Duodenal mucosa (tissue), 2 donors: ENCODE data around the gene GLRB.
"Not testable (repeated sequence)": the region's sequence is repeated elsewhere in the genome, so short reads cannot be mapped to it uniquely, and the experiment has no call there.

Source experiments
- H3K27ac ChIP-seq: one replicate; pipeline ENCODE4 v1.7.0; 2013; ENCODE audit warnings: low read depth, low read length
- H3K27me3 ChIP-seq, 2 donors: one replicate each; pipeline ENCODE4 v1.7.0; 2013; ENCODE audit warnings: low read length in 2 of 2, control low read depth in 1 of 2; ENCODE audit not compliant: insufficient read depth in 2 of 2, control insufficient read depth in 1 of 2
- H3K36me3 ChIP-seq, 2 donors: one replicate each; pipeline ENCODE4 v1.7.0; 2013; ENCODE audit warnings: low read length in 2 of 2, control low read depth in 1 of 2; ENCODE audit not compliant: insufficient read depth in 2 of 2, control insufficient read depth in 1 of 2
- H3K4me1 ChIP-seq, 2 donors: one replicate each; pipeline ENCODE4 v1.7.0; 2013; ENCODE audit warnings: low read length in 2 of 2, control low read depth in 1 of 2; ENCODE audit not compliant: insufficient read depth in 2 of 2, control insufficient read depth in 1 of 2
- H3K4me3 ChIP-seq, 2 donors: one replicate each; pipeline ENCODE4 v1.7.0; 2013; ENCODE audit warnings: low read length in 2 of 2, low read depth in 1 of 2
- H3K9ac ChIP-seq, 2 donors: one replicate each; pipeline ENCODE4 v1.7.0; 2013; ENCODE audit warnings: low read length in 2 of 2, low read depth in 1 of 2
- H3K9me3 ChIP-seq, 2 donors: one replicate each; pipeline ENCODE4 v1.7.0; 2013; ENCODE audit warnings: low read length in 2 of 2, control low read depth in 1 of 2; ENCODE audit not compliant: control insufficient read depth in 1 of 2

GLRB gene

DNA sequence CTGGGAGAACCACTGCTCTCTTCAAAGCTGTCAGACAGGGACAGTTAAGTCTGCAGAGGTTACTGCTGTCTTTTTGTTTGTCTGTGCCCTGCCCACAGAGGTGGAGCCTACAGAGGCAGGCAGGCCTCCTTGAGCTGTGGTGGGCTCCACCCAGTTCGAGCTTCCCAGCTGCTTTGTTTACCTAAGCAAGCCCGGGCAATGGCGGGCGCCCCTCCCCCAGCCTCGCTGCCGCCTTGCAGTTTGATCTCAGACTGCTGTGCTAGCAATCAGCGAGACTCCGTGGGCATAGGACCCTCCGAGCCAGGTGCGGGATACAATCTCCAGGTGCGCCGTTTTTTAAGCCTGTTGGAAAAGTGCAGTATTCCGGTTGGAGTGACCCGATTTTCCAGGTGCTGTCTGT, 104.3 kb downstream of the GLRB start:
- H3K9me3 ChIP-seq, H3K27me3 ChIP-seq, H3K4me1 ChIP-seq, H3K27ac ChIP-seq, H3K36me3 ChIP-seq, H3K9ac ChIP-seq, H3K4me3 ChIP-seq: not testable (repeated sequence)

DNA sequence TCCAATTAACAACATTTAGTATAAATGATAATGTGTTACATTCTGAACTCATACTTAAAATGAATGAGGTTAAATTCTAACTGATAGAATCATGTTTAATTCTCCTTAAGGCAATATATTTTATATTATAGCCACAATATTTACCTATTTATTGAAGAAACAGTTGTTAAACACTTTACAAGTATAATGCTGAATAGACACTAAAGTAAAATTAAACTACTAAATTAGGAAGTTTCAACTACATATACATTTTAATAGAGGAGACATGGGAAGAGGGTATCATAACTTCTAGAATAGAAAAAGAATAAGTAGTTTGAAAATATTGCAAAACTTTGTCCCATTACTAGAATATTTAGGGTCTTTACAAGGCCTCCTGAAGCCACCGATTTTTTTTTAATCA, 108.3 kb downstream of the GLRB start:
- no peaks in the 10 kb centered on the region for H3K9me3 ChIP-seq
- no peak overlapping the region for H3K4me3 ChIP-seq
- H3K27me3 ChIP-seq: no peaks in the 10 kb centered on the region
- H3K36me3 ChIP-seq: no peaks in the 10 kb centered on the region
- H3K27ac ChIP-seq: no peak overlapping the region
- no peak overlapping the region for H3K9ac ChIP-seq
- no peaks in the 10 kb centered on the region for H3K4me1 ChIP-seq

DNA sequence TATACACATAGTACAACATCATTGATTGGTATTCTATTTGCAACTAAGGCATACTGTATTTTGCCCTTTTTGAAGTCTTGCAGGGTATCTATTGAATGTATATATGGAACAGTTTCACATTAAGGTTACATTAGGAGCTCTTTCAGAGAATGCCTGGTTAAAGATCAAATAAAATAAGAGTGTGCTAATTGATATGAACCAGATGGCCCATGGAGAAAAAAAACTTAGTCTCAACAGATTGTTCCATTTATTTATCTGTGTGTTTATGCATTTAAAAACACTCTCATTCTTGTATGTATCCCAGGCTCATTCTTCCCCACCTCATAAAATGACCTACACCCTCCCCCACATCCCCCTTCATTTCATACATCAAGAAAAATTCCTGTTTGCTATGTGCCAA, 109.4 kb downstream of the GLRB start:
- H3K9ac ChIP-seq: no peak overlapping the region
- no peaks in the 10 kb centered on the region for H3K4me1 ChIP-seq
- H3K4me3 ChIP-seq: no peak overlapping the region
- no peaks in the 10 kb centered on the region for H3K36me3 ChIP-seq
- H3K27me3 ChIP-seq: no peaks in the 10 kb centered on the region
- H3K9me3 ChIP-seq: no peaks in the 10 kb centered on the region
- no peak overlapping the region for H3K27ac ChIP-seq

DNA sequence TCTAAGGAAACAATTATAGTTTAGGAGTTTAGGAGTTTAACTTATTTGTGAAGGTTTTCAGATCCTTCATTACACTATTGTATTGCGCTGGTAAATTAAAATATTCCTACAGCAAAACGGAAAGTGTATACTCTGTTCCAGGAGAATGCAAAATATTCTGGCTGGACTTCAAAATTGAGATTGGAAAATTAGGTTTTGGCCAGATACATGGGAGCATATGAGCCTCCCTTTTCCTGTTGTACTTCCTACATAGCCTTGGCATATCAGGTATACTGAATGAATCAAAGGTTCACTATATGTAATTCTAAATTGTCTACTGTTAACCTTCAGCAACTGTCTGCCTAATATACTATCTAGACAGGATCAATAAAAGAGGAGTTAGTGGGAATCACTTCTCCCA, 119.4 kb downstream of the GLRB start:
- no peaks in the 10 kb centered on the region for H3K36me3 ChIP-seq
- no peak overlapping the region for H3K9ac ChIP-seq
- no peaks in the 10 kb centered on the region for H3K4me1 ChIP-seq
- H3K9me3 ChIP-seq: no peaks in the 10 kb centered on the region
- H3K27ac ChIP-seq: no peak overlapping the region
- no peaks in the 10 kb centered on the region for H3K27me3 ChIP-seq
- no peak overlapping the region for H3K4me3 ChIP-seq

DNA sequence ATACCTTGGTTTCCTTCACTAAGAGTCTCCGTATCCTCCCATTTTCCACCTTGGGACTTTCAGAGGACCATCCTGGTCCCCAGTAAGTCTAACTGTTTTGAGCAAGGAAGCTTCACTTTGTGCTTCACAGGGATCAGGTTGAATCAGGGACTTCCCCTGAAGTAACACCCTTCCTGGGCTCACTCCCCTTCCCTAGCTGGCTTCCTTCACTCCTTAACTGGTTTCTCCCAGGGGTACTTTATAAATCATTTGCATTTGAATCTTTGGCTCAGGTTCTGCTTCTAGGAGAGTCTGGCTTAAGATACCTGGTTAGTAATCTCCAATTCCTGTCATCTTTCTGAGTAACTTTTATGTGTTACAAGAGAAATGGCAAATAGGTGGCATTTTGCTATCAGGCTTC, 120.1 kb downstream of the GLRB start:
- Histone ChIP-seq H3K9me3 (no peaks in the 10 kb centered on the region), H3K4me1 (no peaks in the 10 kb centered on the region), H3K27me3 (no peaks in the 10 kb centered on the region), H3K9ac (no peak overlapping the region), H3K27ac (no peak overlapping the region), H3K36me3 (no peaks in the 10 kb centered on the region), H3K4me3 (no peak overlapping the region)

DNA sequence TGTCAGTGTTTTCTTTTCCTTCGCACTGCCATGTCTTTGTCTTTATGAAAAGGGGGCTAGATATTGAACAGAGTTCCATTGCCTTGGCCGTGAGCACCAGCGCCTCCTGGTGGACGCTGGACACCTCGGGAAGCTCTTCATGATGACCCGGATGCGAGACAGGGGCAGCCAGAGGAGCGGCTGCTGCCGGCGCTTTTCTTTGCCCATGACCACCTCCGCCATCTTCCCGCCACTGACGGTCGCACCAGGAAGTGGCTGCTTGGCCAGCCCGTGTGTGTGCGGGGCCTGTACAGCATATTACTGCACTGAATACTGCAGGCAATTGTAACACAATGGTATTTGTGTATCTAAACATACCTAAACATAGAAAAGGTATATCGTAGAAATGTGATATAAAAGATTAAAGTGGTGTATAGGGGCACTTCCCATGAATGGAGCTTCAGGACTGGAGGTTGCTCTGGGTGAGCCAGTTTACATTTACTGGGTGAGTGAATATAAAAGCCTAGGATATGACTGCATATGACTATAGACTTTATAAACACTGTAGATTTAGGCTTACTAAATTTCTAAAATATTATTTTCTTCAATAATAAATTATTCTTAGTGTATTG, 128.8 kb downstream of the GLRB start:
- H3K4me1 ChIP-seq: no peaks in the 10 kb centered on the region
- no peaks in the 10 kb centered on the region for H3K9me3 ChIP-seq
- no peak overlapping the region for H3K9ac ChIP-seq
- H3K27ac ChIP-seq: no peak overlapping the region
- H3K27me3 ChIP-seq: no peaks in the 10 kb centered on the region
- H3K4me3 ChIP-seq: no peak overlapping the region
- no peaks in the 10 kb centered on the region for H3K36me3 ChIP-seq

DNA sequence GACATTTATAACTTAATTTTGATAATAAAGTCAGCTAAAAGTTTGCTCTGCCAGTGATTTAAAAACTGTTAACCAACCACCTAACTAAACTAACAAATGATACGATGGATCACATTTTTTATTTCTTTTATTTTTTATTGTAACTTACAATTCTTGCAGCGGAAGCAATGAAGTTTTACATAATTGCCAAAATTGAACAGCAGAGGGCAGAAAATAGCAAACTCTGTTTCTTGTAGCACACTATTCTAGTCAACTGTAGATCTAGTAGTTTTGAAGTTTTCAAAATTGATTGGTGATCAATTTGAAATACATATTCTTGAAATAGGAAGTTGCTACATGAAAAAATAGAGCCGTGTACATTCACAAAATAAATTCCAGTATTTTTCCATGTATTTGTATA, 141.8 kb downstream of the GLRB start:
- Histone ChIP-seq H3K4me3 (no peak overlapping the region), H3K4me1 (no peaks in the 10 kb centered on the region), H3K36me3 (no peaks in the 10 kb centered on the region), H3K27ac (no peak overlapping the region), H3K27me3 (peaks cover 15 to 37% of the 10 kb centered on the region in 2 donors), H3K9me3 (no peaks in the 10 kb centered on the region), H3K9ac (no peak overlapping the region)

DNA sequence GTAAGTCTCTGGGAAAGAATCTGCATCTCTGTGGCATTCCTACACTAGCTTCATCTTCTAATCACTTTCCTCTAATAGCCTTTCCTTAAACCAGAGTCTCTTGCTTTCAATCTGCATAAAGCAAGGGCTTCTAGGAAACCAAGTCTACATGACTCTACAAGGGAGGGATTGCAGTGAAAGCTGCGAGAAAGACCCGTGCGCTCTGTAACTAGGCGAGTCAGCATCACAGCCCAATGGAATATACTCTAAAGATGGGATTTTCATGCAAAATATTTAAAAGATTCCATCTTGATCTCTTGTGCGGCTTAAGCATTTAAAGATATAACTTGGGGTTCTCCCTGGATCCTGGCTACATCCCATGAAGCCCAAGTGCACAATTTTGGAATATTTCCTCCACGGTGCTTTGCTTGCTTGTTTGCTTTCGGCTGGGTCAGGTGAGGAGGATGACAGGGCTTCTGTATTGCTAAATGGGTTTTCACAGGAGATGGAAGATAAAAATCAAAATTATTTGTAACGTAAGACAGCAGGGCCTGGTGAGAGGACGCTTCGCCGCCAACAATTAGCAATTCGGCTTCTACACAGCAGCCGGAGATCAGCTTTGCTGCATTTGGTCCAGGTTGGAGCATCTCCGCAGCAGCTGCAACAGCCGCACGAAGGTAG, 143.9 kb downstream of the GLRB start:
- H3K4me1 ChIP-seq: no peaks in the 10 kb centered on the region
- peaks cover 15 to 47% of the 10 kb centered on the region in 2 donors for H3K27me3 ChIP-seq
- H3K27ac ChIP-seq: no peak overlapping the region
- H3K36me3 ChIP-seq: no peaks in the 10 kb centered on the region
- no peaks in the 10 kb centered on the region for H3K9me3 ChIP-seq
- no peak overlapping the region for H3K4me3 ChIP-seq
- no peak overlapping the region for H3K9ac ChIP-seq

DNA sequence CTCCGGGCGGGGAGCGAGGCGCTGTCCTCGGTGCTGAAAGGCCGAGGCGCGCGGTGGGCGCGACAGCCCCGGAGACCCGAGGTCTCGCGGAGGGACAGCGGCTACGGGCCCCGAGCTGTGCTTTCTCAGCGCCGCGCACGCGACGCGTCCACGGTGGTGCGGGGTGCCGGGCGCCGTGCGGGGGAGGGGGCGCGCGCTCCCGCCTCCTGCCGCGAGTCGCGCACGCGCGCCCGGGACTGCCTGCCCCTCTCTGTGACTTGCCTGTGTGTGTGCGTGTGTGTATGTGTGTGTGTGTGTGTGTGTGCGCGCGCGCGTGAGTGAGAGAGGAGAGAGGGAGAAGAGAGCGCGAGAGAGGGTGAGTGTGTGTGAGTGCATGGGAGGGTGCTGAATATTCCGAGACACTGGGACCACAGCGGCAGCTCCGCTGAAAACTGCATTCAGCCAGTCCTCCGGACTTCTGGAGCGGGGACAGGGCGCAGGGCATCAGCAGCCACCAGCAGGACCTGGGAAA, 144.5 kb downstream of the GLRB start, which contains the start of gene GRIA2:
TSS of gene GRIA2 (plus strand) at position 358 of the 511 bp plus-strand sequence. CDS start 315 bp downstream, outside the sequence.
- Histone ChIP-seq H3K4me3 (no peak within 1 kb of the TSS), H3K9me3 (no peaks in the 10 kb centered on the region), H3K27me3 (peaks cover 15 to 47% of the 10 kb centered on the region in 2 donors), H3K27ac (no peak within 1 kb of the TSS), H3K4me1 (no peaks in the 10 kb centered on the region), H3K9ac (no peak within 1 kb of the TSS), H3K36me3 (no peaks in the 10 kb centered on the region)

DNA sequence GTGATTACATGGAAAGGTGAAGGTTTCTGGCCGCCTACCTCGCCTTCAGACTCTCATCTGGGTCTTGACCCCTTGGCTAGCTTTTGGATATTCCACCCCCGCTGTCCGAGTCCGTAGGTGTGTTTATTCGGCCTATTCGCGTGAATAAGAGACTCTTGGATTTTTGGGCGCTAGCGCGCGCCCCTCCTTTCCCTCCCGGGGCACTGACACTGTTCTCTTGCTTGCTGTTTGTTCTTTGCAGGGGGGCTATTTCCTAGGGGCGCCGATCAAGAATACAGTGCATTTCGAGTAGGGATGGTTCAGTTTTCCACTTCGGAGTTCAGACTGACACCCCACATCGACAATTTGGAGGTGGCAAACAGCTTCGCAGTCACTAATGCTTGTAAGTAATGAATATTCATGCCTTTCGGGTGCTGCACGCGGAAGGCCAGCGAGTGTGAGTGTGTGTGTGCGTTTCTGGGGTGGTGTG, 145.5 kb downstream of the GLRB start:
- no peaks in the 10 kb centered on the region for H3K36me3 ChIP-seq
- H3K9me3 ChIP-seq: no peaks in the 10 kb centered on the region
- no peak overlapping the region for H3K9ac ChIP-seq
- H3K4me1 ChIP-seq: no peaks in the 10 kb centered on the region
- no peak overlapping the region for H3K27ac ChIP-seq
- H3K27me3 ChIP-seq: peaks cover 15 to 47% of the 10 kb centered on the region in 2 donors
- H3K4me3 ChIP-seq: no peak overlapping the region
